Measurements from ENCODE around the gene UBE2N. TPM values are rescaled to one million over a fixed set of nuclear protein-coding genes. Genes with fewer than 3 reads are reported as not detected.
"Not testable (repeated sequence)": the region's sequence is repeated elsewhere in the genome, so short reads cannot be mapped to it uniquely, and the experiment has no call there.

The UBE2N gene
- total and polyA plus RNA-seq, 2 donors (not counting 1 experiment from before 2014, with no cell fraction given), result 56.3 to 83.8 TPM

DNA sequence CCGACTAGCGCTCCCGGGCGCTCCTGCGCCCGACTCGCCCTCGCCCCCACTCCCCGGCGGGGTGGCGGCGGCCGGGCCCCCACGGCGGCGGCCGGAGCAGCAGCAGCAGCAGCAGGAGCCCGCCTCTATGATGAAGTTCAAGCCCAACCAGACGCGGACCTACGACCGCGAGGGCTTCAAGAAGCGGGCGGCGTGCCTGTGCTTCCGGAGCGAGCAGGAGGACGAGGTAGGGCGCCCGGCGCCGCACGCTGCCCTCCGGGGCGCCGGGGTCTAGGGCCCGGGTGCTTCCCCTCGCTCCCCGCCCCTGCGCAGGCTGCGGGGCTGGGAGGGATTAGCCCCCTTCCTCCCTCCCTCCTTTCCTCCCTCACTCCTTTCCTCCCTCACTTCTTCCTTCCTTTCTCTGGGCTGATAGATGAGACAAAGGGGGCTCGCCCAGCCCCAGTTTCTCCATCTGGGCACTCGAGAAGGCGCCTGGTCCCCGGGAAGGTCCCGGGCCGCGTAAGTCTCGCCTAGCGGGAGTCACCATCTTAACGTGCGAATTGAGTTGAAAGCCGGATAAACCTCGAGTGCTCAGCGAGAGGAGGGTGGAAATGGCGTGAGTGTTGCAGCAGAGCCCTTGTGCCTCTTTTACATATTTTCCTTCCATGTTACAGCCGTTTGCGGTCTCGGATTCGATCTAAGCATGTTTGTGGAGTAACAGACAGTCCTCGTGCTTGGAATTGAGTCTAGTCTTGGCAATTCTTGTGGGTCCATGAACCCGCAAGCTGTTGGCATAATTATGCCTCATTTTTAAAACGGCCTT, 63.4 kb downstream of the UBE2N start:
- 0% methylated on average over 34 of the region's 64 CpGs for WGBS (ENCODE audit: insufficient coverage)

DNA sequence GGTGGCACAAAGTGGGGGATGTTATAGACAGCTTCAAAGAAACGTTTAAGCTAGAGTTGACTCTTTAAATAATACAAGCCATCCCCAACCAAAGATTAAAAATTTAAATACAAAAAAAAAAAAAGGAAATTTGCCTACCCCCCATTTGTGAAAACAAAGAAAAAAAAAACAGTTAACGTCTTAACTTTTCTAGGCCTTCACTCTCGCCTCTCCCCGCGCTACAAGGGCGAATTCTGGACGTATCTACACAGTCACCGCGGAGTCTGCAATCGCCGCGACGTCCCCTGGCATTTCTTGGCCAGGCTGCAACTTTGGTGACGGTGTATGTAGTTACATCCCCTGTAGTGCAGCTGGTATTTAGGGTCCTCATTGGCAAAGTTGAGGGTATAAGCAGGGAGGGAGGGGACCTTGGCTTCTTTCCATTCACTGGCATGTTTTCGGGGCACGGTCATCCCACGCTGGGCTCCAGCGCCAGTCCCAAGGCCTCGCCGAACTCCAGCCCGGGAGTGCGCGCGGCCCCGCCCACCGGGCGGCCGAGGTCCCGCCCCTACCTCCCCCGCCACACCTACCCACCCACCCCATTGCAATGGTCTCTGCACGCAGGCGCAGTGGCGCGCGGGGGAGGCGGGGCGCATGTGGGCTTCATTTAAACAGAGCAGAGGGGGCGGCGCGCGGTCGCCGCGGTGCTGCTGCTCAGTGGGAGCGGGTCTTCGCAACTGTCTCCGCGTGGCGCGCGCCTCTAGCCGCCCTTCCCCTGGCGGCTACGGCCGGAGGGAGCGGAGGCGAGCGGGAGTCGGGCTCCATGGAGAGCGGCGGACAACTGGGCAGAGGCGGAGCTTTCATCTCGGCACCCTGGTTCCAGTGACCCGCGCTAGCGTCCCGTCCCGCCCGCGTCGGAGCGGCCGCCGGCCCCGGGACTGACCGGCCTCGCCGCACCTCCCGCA, 64.2 kb downstream of the UBE2N start, which contains the start of gene NUDT4:
Gene NUDT4 (plus strand): TSS at position 674 of the 944 bp plus-strand sequence. CDS start 398 bp downstream, outside the sequence.
- ChIA-PET CTCF (interaction anchor here (0.7 to 2.6 kb wide), 4 partner anchors 135 to 390 kb away, joined by 3 to 13 read pairs (median 4); no protein-coding TSS in a partner anchor), POLR2A (interaction anchor here (1.0 kb wide), 1 partner anchor 90 kb away, joined by 5 read pairs; the partner anchor contains the start of gene MRPL42)
- peaks cover 33% of the 10 kb centered on the region for H3K4me1 Mint-ChIP-seq
- Histone ChIP-seq H4K20me1 (ENCODE audit: control insufficient read depth, insufficient read depth, low read length, poor library complexity, severe bottlenecking) (peaks cover 17% of the 10 kb centered on the region), H3K4me3 (ENCODE audit: control extremely low read depth in 1 of 5, extremely low read depth in 1 of 5, insufficient read depth in 1 of 5, low read depth in 2 of 5, low read length in 4 of 5) (peak within 1 kb of the TSS; percentile 73 to 96 (median 86)), H3K9me3 (ENCODE audit: control extremely low read depth in 1 of 3, control insufficient read depth in 2 of 3, insufficient read depth in 1 of 3, low read length in 2 of 3) (no peaks in the 10 kb centered on the region), H3K9ac (ENCODE audit: low read length) (peak within 1 kb of the TSS; percentile 90), H3K27ac (ENCODE audit: low read length in 2 of 2) (peak within 1 kb of the TSS; percentile 75 to 89), H3K4me1 (ENCODE audit: control insufficient read depth in 2 of 2, insufficient read depth in 2 of 2, low read length in 2 of 2) (peaks cover 20 to 26% of the 10 kb centered on the region in 2 donors), H3K4me2 (replicated peaks; ENCODE audit: low read depth, low read length, poor library complexity, severe bottlenecking) (peak within 1 kb of the TSS; percentile 79), H3K79me2 (ENCODE audit: control insufficient read depth, insufficient read depth, low read length) (peaks cover 43% of the 10 kb centered on the region), H3K27me3 (replicated peaks in 1 of 4; ENCODE audit: control extremely low read depth in 1 of 4, control insufficient read depth in 3 of 4, insufficient read depth in 4 of 4, low read length in 3 of 4) (no peaks in the 10 kb centered on the region), H3K36me3 (replicated peaks in 1 of 2; ENCODE audit: control extremely low read depth in 1 of 2, control insufficient read depth in 1 of 2, extremely low read depth in 1 of 2, insufficient read depth in 2 of 2, low read length in 1 of 2) (no peaks in the 10 kb centered on the region), H2AFZ (ENCODE audit: insufficient read depth, low read depth, low read length, poor library complexity, severe bottlenecking) (peak within 1 kb of the TSS; percentile 93)
- intact Hi-C loops (cut with micrococcal nuclease), result loop anchor here (1.0 to 5.0 kb wide), 8 partner anchors 19 to 1695 kb away; partner anchors contain the start of genes EEA1, NR2C1 and SOCS2
- peaks cover 4% of the 10 kb centered on the region for H3K27me3 Mint-ChIP-seq
- TF ChIP-seq, protein P1, sequence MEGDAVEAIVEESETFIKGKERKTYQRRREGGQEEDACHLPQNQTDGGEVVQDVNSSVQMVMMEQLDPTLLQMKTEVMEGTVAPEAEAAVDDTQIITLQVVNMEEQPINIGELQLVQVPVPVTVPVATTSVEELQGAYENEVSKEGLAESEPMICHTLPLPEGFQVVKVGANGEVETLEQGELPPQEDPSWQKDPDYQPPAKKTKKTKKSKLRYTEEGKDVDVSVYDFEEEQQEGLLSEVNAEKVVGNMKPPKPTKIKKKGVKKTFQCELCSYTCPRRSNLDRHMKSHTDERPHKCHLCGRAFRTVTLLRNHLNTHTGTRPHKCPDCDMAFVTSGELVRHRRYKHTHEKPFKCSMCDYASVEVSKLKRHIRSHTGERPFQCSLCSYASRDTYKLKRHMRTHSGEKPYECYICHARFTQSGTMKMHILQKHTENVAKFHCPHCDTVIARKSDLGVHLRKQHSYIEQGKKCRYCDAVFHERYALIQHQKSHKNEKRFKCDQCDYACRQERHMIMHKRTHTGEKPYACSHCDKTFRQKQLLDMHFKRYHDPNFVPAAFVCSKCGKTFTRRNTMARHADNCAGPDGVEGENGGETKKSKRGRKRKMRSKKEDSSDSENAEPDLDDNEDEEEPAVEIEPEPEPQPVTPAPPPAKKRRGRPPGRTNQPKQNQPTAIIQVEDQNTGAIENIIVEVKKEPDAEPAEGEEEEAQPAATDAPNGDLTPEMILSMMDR (IDR thresholded peaks at IDR 0.05), result no peak
- TF ChIP-seq EZH2 (IDR thresholded peaks at IDR 0.05; ENCODE audit: borderline replicate concordance, insufficient read depth, low read depth, low read length, poor library complexity, severe bottlenecking), result no peak
- DNase-seq, result peak; percentile 96
- H3K4me3 Mint-ChIP-seq, result peak within 1 kb of the TSS; percentile 98
- WGBS (ENCODE audit: insufficient coverage), result 3% methylated on average over 41 of the region's 79 CpGs
- H3K27ac Mint-ChIP-seq, result peak within 1 kb of the TSS; percentile 98
- peak; percentile 86 for ATAC-seq (ENCODE audit: low read depth)
- no peaks in the 10 kb centered on the region for H3K9me3 Mint-ChIP-seq (ENCODE audit: insufficient read depth)

More for the DNA sequence above, 63.4 kb downstream of the UBE2N start:
- not testable (repeated sequence) for H3K27me3 ChIP-seq (replicated peaks in 1 of 4; ENCODE audit: control extremely low read depth in 1 of 4, control insufficient read depth in 3 of 4, insufficient read depth in 4 of 4, low read length in 3 of 4); H3K27me3 Mint-ChIP-seq; H3K9me3 Mint-ChIP-seq (ENCODE audit: insufficient read depth); H3K9me3 ChIP-seq (ENCODE audit: control extremely low read depth in 1 of 3, control insufficient read depth in 2 of 3, insufficient read depth in 1 of 3, low read length in 2 of 3); H3K36me3 ChIP-seq (replicated peaks in 1 of 2; ENCODE audit: control extremely low read depth in 1 of 2, control insufficient read depth in 1 of 2, extremely low read depth in 1 of 2, insufficient read depth in 2 of 2, low read length in 1 of 2)
- Mint-ChIP-seq H3K4me1 (peaks cover 39% of the 10 kb centered on the region), H3K27ac (peak overlapping the region; percentile 98), H3K4me3 (peak overlapping the region; percentile 98)
- intact Hi-C loops (cut with micrococcal nuclease), result loop anchor here (1.0 to 5.0 kb wide), 4 partner anchors 18 to 390 kb away; partner anchors contain the start of gene SOCS2
- CTCF ChIA-PET, result interaction anchor here (1.3 to 6.4 kb wide), 4 partner anchors 19 to 390 kb away, joined by 4 to 70 read pairs (median 28); partner anchors contain the start of gene MRPL42
- Histone ChIP-seq H3K27ac (ENCODE audit: low read length in 2 of 2) (peak overlapping the region; percentile 75 to 89), H3K4me1 (ENCODE audit: control insufficient read depth in 2 of 2, insufficient read depth in 2 of 2, low read length in 2 of 2) (peaks cover 20 to 26% of the 10 kb centered on the region in 2 donors), H3K79me2 (ENCODE audit: control insufficient read depth, insufficient read depth, low read length) (peaks cover 52% of the 10 kb centered on the region), H2AFZ (ENCODE audit: insufficient read depth, low read depth, low read length, poor library complexity, severe bottlenecking) (peak overlapping the region; percentile 93), H3K9ac (ENCODE audit: low read length) (peak overlapping the region; percentile 90), H3K4me2 (replicated peaks; ENCODE audit: low read depth, low read length, poor library complexity, severe bottlenecking) (peak overlapping the region; percentile 72), H3K4me3 (ENCODE audit: control extremely low read depth in 1 of 5, extremely low read depth in 1 of 5, insufficient read depth in 1 of 5, low read depth in 2 of 5, low read length in 4 of 5) (peak overlapping the region; percentile 73 to 96 (median 86)), H4K20me1 (ENCODE audit: control insufficient read depth, insufficient read depth, low read length, poor library complexity, severe bottlenecking) (peaks cover 17% of the 10 kb centered on the region)
- peak; percentile 76 for DNase-seq
- POLR2A ChIA-PET, result interaction anchor here (0.6 kb wide), 1 partner anchor 375 kb away, joined by 4 read pairs; no protein-coding TSS in a partner anchor
- ATAC-seq (ENCODE audit: low read depth), result peak; percentile 44
